COLO829 (cell line): Measurements from ENCODE around the gene FGGY.
"Not testable (repeated sequence)": the region's sequence is repeated elsewhere in the genome, so short reads cannot be mapped to it uniquely, and the experiment has no call there.

Experiments
- DNase-seq: peaks from one replicate; pipeline ENCODE4 v3.0.0; 2012; ENCODE audit warnings: low spot score

FGGY gene, protein sequence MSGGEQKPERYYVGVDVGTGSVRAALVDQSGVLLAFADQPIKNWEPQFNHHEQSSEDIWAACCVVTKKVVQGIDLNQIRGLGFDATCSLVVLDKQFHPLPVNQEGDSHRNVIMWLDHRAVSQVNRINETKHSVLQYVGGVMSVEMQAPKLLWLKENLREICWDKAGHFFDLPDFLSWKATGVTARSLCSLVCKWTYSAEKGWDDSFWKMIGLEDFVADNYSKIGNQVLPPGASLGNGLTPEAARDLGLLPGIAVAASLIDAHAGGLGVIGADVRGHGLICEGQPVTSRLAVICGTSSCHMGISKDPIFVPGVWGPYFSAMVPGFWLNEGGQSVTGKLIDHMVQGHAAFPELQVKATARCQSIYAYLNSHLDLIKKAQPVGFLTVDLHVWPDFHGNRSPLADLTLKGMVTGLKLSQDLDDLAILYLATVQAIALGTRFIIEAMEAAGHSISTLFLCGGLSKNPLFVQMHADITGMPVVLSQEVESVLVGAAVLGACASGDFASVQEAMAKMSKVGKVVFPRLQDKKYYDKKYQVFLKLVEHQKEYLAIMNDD

DNA sequence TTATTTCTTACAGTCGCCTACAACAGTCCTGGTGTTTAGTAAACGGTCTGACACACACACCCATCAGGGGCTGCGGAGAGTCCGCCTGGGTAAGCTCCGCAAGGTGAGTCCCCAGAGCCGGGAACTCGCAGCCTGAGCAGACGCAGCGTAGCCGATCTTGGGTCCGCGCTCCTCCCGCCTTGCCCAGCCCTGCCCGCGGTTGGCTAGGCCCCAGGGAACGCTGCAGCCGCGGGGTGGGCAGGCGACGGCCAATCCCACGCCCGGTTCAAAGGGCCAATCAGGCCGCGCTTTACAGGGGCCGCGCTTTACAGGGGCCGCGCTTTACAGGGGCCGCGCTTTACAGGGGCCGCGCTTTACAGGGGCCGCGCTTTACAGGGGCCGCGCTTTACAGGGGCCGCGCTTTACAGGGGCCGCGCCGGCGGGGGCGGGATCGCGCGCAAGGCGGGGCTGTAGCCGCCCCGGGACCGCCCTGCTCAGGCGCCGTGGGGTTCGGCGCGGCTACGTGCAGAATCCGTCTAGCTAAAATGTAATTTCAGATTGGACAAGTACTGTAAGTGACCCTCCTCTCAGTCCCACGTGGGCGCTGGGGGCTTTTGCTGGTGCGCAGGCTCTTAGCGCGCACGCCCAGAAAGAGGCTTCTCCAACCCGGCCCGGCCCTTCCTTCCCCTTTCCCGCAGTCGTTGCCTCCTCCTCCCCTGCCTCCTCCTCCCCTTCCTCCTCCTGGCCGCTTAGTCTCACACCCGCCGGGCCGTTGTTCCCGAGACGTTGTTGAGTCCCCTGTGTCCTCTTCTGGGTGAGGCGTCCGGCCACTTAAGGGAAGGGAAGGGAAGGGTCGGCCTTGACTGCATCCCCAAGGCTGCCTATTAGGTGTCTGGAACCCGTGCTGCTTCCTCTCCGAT lies at the start of gene FGGY:
Gene FGGY, plus strand, starts transcription at position 737 of the 899 bp plus-strand sequence. CDS start 24,456 bp downstream, outside the sequence.
- DNase-seq: peak; percentile 92

DNA sequence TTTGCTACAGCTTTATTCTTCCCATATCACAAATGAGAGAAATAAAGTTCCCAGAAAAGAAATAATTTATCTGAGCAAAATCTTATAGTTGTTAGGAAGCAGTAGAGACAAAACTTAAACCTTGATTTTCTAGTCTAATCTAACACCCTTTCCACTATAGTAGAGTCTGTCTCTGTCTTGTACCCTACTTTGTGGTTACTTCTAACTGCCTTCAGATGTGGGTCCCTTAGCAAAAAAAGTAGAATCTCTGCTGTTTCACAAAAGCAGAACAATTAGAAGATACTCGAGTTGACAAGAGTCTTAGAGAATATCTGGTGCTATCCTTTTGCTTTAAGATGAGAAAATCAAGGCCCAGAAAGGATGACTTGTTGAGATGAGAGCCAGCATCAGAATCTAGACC lies 48.1 kb upstream of the FGGY start:
- no peak for DNase-seq

DNA sequence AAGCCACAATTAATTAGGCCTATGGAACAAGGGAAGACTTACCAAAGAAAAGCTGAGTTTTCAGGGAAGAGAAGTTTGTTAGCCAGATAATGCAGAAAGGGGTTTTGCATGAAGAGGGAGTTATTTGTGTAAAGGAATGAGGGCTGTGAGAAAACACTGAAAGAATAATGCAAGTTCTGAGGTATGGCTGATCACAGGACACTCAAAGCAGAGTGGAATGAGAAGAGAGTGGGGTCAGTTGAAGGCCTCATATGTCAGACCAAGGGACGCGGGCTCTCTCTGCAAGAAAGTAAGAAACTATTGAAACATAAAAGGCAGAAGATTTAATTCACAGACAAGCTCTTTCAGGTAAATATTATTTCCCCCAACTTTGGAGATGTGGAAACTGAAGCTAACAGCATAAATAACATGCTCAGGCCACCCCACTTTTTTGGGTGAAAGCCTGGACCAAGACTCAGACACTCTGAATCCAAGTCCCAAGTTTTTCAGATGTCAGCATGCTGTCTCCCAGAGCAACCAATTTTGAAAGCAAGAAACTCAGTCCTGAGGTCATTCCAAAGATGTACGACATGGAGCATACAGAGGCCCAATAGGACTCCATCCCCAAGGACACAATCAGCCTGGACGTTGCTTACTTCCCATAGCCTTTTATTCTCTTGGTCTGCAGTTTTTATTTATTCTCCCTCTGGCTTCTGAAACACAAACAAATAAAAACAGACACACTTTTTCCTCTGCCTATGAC lies 47.3 kb upstream of the FGGY start:
- no peak for DNase-seq

DNA sequence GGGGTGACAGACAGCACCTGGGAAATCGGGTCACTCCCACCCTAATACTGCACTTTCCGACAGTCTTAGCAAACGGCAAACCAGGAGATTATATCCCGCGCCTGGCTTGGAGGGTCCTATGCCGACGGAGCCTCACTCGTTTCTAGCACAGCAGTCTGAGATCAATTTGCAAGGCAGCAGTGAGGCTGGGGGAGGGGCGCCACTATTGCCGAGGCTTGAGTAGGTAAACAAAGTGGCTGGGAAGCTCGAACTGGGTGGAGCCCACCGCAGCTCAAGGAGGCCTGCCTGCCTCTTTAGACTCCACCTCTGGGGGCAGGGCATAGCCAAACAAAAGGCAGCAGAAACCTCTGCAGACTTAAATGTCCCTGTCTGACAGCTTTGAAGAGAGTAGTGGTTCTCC lies 45.8 kb upstream of the FGGY start:
- not testable (repeated sequence) for DNase-seq

DNA sequence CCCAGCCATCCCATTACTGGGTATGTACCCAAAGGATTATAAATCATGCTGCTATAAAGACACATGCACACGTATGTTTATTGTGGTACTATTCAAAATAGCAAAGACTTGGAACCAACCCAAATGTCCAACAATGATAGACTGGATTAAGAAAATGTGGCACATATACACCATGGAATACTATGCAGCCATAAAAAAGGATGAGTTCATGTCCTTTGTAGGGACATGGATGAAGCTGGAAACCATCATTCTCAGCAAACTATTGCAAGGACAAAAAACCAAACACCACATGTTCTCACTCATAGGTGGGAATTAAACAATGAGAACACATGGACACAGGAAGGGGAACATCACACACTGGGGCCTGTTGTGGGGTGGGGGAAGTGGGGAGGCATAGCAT lies 40.5 kb upstream of the FGGY start:
- not testable (repeated sequence) for DNase-seq

DNA sequence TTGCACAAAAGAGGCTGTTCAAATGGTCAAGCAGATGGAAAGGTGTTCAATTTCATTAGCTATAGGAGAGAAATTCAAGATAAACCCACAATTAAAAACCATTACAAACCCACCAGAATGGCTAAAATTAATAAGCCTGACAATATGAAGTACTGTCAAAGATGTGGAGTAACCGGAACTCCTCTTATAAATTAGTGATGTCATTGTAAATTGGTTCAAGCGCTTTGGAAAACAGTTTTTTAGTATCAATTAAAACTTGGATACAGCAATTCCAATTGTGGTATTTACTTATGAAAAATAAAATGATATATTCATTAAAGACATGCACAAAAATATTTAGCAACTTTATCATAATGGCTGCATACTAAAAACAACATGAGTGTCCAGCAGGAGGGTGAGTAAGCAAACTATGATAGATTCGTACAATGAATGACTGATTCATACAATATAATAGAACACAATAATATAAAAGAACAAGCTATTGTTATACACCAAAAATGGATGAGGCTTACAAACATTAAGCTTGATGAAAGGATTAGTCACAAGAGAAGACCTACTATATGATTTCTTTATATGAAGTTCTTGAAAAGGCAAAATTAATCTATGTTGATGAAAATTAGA lies 38.4 kb upstream of the FGGY start:
- no peak for DNase-seq

DNA sequence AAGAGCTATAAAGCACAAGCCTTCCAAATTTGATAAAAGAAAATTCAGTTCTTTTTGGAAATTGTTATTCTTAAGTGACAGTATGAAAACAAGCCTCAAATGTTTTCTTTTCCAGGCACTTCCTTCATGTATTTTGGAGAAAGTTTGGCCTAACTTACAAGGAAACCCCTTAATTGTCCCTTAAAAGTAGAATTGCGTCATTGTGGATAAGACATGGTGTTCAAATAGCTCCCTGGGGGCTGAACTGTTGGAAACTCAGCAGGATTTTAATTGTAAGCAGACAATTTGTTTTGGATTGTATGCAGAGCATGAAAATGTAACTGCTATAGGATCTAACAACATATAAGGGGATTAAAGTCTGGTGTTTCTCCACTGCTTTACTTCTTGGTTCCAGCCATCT lies 35.4 kb upstream of the FGGY start:
- no peak for DNase-seq

DNA sequence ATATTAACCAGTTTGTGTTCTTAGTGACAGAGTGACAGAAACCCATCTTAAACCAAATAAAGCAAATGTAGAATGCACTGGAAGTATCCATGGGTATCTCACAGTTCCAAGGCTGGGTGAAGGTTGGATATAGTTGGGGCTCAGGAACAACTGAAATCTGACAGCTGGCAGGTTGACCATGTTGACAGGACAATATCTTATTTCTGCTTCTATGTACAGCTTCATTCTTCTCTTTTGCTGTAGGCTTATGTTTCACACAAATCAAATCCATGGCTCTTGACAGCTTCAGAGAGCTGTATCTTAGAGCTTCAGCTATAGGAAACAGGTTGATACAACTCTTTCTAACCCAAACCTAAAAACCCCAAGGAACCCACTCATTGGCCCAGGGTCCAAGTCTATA lies 34.3 kb upstream of the FGGY start:
- DNase-seq: no peak

DNA sequence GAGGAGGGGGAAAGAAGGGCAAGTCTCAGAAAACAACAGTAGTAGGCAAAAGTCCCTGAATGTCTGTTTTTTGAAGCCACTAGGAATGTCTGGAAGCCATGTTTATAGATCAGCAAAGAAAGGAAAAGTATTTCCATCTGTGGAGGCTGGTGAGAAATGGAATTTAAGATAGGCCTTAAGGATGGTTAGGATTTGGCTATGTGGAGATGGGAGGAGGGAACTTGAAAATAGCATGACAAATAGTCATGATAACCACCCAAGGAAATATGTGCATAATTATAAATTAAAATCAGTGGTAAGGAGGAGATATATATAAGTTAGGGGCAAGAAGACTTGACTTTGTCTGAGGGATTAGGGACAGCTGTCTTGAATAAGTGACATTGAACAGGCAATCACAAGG lies 33.8 kb upstream of the FGGY start:
- no peak for DNase-seq

DNA sequence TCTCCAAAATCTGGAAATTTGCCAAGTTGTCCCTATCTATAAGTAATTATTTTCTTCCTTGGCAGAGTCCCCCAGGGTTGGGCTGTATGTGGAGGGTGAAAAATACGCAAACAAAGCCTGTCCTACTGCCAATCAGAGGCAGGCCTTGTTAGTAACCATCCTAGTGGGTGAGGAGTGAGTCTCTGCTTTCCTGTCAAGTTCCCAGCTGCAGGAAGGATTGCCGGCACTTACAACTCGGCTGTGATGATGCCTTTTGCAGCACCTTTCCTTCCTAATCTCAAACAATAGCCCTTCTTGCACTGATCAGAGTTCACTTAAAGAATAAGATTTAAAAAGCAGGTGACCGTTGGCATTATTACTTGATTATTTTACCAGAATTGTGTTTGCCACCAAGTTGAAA lies 31.3 kb upstream of the FGGY start:
- DNase-seq: no peak

DNA sequence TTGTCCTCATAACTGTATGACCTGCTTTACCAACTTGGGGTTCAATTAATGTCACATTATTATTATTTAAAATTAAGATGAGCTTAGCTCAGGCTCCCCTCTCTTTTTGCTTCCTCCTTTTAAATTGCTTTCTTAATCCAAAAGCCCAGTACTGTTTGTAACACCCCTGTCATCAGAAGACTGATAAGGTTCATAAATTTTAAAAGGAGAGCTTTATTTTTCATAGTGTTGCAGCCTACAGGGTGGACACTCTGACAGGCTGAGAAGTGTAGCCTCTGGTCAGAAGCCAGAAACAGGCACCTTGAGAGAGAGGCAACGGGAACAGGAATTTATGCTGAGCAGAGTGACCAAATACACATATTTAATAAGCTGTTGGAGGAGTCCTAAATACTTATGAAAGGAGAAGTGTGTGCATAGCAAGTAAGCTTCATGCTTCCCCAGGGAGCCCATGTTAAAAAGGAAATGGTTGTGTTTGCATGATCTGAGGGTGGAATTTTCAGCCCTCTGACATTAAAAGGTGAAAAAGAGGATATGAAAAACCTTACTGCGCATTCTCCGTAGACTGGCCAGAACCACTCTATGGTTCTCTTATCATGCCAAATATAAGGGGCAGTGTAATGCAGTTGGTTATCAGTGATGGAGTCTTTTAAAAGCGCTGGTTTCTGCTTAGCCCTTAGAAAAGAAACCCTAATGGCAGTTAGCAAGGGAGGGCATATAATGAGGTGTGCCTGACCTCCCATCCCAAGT lies 30.5 kb upstream of the FGGY start:
- no peak for DNase-seq

DNA sequence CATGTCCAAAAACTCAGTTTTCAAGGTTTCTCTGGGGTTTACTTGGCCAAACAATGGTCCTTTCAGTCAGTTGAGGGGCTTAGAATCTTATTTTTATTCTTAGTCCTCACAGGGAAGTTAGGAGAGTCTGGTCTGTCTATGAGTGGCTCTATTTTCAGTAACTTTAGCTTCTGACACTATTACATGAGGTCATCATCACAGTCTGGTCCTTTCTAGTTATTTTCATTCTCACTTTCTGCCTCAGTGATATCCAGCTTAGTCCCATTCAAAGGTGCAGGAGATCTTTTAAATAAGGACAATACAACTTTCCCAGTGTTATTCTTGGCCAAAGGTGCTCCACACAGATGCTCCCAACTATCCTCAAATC lies 30.0 kb upstream of the FGGY start:
- DNase-seq: no peak

DNA sequence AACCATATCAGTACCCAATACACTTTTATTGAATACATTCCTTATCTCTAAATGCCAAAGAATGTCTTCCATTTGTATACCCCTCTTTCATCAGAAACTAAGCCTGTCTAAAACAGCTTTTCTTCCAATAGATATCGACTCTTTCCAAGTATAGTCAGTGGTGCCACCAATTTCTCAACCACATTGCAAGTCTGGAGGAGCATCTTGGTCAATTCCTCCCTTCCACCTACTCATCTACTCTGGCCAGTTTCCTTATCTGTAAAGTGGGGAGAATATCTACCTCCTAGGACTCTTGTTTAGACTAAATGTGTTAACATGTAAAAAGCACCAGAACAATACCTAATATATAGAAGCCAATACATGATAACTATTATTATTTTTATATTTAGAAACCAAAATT lies 28.5 kb upstream of the FGGY start:
- DNase-seq: no peak

DNA sequence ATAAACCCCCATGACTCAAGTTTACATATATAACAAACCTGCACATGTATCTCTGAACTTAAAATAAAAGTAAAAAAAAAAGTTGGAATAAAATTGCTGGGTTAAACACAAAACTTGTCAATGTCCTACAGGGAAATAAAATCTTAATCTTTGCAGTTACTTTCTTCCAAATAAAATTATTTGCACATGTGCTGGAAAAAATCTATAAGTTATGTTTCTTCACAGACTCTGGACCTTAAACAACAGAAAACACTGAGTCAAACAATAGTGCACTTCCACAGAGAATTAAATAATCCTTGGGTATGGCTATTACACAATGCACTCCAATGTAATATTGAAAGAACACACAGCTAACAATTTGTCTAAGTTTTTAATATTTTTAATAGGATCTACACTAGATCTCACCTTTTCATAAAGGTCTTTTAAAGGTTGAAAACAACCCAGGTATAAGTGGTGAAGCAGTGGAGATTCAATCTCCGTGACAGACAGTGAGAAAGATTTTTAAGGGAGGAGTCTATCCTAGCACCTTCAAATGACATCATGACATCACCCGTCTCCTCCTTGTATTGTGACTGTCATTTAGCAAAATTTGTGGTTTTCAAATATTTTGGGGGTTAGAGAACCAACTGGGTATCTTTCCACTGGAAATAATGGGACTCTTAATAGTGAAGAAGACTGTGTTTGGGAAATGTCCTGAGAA lies 25.2 kb upstream of the FGGY start:
- DNase-seq: no peak

DNA sequence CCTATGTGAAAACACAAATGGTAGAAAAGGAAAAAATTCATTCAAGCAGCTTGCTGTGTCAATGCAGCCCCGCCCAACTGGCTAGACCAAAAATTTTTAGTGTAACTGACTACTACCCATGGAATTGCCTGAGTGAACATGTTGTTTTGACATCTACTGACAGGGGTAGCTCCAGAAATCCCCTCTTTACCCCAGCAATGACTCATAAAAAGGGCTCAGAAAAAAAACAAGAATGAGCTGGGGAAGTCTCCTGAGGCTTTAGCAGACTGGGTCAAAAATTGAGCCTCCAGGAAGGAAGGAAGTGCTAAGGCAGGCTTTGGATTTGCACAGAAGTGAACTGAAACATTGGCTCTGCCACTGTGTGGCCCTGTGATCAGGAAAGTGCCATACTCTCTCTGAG lies 24.4 kb upstream of the FGGY start:
- DNase-seq: no peak

DNA sequence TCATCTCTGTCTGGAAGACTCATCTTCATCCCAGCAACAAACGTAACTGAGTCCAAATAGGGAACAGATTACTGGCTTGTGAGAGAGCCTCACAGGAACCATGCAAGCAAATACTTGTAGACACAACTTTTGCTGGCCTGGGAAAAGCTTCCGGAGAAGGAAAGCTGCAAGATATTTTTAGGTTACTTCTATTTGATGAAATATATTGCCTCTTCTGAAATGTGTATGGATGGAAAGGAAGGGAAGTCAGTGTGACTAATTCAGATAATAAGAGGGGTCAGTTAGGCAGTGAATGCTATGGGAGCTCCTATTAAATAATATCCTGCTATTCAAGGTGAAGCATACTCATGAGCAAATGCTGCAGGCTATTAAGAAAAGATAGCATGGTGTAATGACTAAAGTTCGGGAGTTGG lies 20.4 kb upstream of the FGGY start:
- no peak for DNase-seq

DNA sequence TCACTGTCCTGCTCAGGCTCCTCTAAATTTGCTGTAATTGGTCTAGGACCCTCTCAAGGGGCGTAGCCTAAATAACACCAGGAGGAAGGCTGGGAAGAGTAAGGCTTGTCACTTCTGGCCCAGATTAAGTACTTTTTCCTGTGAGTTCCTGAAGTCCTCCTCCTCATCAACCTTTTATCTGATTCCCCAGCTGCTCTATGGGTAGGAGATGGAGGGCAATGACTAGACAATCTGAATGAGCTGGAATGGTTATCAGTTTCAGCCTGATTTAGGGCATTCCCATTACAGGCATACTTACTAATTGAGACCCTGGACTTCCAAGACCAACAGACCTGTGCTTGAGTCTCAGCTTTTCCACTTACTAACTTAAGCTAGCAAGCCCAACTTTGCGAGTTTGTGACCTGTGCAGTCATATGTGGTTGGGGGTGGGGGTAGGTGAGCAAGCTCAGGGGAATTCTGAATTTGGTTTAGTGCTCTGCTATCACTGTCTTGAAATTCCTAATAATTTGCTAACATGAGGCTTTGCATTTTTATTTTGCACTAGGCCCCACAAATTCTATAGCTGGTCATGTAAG lies 18.0 kb upstream of the FGGY start:
- DNase-seq: no peak

DNA sequence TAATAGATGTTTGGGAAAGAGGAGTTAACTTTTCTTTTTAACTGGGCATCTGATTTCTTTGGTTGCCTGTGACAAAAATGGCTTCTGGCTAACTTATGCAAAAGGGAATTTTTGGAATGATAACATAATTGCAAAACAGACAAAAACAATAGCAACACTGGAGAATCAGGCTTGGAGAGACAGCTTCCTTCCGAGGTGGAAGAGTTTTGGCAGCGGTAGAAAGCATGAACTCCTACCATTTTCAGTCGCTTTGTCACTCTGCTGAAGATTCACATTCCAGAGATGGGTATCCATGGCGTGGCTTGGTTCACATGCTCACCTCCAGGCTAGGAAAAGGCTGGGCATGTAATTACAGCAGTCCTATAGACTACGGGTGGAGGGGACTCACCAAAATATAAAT lies 17.2 kb upstream of the FGGY start:
- DNase-seq: no peak

DNA sequence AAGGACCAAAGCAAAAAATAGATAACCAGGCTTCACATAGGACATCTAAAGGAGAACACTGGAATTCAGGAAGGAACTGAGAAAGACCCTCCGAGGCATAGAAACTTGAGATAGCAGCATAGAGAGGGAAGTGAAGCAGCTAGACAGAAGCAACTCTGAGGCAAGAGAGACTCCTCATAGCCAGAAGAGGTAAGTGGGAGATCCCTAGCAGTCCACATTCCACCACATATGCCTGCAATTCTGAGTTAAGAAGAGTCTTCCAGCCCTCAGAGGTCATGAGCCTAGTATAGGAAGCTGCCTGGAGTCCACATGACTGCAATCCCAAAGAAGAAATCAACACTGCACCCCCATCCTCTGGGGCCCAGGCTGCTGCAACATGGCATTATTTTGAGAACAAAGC lies 13.9 kb upstream of the FGGY start:
- no peak for DNase-seq

DNA sequence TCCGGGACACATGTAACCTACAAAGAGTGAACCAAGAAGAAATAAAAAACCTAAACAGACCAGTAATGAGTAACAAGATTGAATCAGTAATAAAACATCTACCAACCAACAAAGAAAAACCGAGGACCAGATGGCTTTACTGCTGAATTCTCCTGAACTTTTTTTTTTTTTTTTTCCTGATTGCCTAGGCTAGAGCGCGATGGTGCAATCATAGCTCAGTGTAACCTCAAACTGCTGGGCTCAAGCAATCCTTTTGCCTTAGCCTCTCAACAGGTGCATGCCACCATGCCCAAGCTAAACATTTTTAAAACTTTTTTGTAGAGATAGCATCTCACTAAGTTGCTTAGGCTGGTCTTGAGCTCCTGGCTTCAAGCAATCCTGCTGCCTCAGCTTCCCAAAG lies 11.2 kb upstream of the FGGY start:
- DNase-seq: no peak
